DMS 273 (cell line): ENCODE data around the gene SATB2.

Experiments
- DNase-seq: peaks from one replicate; lab custom pipeline; 2025; ENCODE audit not compliant: unreplicated experiment; lab: John Stamatoyannopoulos, UW

SATB2 gene

GRCh38 chr2:199452991-199453379 lies 4.8 kb downstream of the SATB2 start:
- no peak for DNase-seq

DNA sequence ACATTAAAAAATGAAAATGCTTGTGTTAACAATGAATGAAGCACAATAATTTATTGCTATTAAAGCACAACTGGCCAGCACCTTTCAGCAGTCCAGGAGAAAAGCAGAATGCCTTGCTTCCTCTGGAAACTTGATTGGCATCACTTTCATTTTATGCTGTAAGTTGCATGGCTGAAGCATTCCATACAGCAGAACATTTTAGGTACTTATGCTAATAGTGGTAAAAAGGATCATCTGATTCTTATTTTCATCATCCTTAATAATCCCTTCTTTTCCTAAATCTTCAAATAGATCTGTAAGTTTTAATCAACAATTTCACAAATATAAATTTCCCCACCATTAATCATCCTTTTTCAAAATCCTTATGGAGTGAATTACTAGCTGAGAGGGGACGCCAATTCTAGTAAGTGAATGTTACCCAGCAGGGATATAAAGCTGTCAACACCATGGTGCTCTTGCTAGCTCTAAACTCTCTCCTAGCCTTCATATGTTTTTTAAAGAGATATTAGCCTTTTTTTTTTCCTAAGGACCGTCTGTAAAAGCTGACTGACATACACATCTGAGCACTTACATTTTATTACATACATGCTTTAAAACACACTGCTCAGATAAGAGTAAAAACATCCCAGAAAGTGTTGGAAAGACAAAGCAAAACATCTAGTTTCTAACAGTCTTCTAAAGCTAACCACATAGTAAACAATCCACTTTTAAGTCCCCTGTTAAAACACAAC lies 5.3 kb downstream of the SATB2 start:
- no peak for DNase-seq

DNA sequence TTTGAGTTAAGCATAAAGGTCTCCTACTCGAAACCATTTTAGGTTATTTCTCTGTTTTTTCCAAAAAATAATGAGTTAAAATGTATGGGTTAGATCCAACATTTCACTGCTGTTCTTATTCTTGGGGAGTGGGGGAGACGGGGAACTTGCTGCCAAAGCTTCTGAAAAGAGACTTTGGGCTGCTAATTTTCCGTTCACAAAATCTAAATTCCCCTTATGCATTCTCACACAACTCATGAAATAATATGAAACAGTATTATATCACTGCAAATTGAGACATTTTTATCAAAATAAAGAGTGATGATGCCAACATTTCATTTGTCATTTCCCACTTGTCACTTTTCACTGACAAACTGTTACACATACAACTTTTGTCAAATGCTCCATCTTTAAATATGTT lies 7.8 kb downstream of the SATB2 start:
- DNase-seq = no peak

GRCh38 chr2:199449455-199449854 lies 8.3 kb downstream of the SATB2 start:
- no peak for DNase-seq

DNA sequence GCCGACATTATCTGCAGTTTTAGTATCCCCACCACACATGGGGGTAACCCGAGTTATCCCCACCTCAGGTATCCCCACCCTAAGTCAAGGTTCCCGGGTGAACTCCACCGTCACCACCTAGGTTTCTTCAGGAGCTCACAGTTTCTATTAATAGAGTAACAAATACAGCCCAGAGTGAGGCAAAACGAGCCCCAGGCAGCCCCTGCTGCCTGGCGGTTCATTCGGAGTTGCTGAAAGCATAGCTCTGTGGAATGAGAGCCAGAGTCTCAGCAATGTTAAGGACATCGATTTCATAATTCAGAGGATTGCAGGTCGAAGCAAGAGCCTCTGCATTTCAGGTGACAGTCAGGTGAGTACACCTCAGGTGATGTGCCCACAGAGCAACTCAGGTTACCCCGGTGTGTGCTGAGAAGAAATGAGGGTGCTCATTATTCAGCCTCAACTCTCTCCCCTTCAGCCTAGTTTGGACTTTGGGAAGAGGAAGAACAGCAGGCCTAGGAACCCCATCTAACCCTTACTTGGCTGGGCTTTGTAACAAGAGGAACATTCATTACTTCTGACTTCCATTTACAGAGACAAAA lies 10.7 kb downstream of the SATB2 start:
- no peak for DNase-seq

DNA sequence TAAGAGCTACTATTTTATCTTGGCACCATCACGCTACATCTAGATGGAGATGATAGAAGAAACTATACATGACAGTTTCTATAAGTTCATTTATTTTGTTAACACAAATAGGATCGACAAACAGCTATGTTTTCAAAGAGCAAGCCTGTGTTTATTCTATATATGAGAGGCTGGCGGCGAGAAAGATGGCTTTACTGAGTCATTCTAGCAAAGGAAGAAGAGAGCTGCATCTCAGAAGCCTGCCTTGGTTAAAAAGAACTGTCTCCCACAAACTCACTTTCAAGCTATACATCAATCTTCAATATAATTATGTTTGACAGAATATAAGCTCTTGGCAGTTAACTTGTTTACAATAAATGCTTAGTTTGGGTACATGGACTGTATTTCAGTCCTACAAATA lies 13.0 kb downstream of the SATB2 start:
- no peak for DNase-seq

- DNase-seq = no peak
These were observed 14.1 kb downstream of the SATB2 start for GRCh38 chr2:199443589-199444130.

DNA sequence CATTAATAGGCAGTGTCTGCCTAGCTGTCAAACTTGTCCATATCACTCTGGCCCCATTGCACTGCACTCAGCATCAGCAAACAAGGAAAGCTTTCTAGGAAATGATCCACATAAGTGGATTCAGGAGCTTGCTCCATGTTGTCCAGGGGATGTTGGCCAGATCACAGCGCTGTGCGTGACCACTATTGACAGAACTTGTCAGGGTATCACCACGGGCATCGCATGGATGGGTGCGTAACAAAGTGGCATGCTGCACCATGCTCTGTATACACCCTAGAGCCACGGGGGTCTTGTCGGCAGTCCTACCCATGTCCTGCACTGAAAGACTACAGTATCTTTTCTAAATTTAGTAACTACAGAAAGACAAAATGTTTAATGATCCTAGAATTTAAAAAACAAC lies 15.6 kb downstream of the SATB2 start:
- DNase-seq = no peak

DNA sequence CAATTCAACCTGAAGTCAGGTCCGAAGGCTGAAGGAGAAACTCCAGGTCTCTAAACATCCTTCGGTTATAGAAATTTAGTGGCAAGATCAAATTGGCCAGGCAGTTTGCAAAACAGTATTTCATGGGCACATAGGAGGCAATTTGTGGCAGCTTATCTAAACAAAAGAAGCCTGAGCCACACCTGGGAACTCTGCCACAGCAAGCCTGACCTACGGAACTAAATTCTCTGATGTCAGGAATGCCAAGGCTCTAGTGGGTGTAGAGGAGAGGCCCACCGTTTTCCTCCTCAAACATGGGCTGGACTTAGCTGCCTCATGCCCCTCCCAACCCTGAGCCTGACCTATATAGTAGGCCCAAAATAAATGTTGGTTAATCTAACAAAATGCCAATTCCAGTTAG lies 16.0 kb downstream of the SATB2 start:
- DNase-seq = no peak

DNA sequence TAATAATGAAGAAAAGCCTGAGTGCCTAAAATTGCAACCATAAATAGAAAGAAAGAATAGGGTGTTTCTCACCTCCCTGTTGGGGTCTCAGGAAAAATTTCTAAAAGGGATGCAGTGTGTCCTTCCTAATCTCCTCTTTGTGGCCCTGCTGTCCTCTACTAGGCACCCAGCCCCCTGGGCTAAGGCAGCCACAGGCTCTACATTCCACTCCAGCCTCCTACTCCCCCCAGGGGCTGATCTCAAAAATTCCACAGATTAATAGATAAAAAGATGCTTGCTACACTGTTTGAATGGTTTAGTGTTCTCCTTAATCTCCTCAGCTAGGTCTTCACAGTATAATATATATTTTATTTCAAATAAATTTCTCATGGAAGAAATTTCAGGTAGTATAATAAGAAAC lies 17.6 kb downstream of the SATB2 start:
- no peak for DNase-seq

DNA sequence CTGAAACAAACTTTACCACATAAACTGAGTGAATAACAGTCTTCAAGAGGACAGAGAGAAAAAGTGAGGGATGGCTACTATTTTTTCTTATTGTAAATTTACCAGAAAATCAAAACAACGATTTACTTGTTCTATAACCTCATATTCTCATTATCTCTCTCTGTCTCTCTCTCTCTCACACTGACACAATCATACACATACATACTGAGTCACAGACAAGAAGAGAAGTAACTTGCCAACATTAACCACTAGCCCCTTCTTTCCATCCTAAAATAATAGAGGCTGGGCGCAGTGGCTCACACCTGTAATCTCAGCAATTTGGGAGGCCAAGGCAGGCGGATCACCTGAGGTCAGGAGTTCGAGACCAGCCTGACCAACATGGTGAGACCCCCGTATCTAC lies 18.2 kb downstream of the SATB2 start:
- DNase-seq = no peak

DNA sequence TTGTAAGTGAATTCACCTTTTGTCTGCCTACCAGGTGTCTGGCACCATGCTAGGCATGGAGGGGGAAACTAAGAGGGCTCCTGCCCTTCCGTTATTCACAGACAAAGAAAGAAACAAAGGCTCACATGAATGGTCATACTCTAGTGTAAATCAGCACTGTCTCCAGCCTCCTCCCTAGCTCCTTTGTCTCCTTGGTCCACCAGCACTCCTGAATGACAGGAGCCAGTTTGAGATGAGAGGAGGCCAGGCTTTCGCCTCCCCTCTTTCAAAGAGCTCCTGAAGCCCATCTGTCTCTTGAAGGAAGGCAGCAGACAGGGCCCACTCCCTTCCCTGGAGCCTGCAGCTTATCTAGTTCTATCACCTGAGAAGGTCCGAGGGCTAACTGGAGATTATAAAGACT lies 18.7 kb downstream of the SATB2 start:
- DNase-seq = no peak

DNA sequence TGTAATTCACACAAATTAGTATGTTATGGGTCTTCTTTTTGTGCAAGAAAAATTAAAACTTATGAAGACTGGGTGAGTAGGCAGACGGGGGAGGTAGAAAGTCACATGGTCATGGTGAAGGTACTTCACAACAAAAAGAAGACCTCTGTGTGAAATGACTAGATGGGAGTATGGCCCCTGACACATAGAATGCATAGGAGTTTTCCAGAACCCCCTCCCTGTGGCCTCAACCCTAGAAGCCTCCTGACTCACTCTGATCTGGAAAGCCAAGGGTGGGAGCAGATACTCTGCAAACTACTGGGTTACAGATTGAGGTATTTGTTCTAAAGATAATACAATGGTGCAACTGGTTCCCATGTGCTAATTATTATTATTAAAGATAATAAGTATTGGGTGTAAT lies 23.2 kb downstream of the SATB2 start:
- DNase-seq = no peak

DNA sequence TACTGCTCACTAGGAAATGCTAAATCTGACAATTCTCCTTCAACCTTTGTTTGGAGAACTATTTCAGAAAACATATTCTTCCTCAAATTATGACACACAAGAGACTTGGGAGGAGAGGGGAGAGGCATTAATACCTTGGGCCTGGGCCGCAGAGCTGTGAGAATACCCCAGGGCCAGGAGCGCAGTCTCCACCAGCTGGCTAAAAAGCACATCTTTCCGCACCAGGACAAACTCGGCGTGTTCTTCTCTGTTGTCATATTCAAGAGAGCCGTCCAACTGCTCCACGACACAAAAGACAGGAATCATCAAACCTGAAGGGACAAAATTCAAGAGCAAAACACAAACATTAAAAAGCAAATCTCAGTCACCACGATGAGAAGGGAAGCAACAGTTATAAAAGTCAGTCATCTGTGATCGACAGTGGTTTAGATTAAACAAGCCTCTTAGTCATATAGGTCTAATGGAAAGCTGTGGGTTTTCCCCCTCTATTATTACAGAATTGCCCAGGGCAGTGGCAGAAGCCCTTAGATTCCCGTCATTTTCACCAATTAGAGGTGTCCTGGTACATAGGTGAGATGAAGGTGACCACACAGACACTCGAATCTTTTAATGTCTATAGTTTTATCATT lies 24.4 kb downstream of the SATB2 start:
- no peak for DNase-seq

DNA sequence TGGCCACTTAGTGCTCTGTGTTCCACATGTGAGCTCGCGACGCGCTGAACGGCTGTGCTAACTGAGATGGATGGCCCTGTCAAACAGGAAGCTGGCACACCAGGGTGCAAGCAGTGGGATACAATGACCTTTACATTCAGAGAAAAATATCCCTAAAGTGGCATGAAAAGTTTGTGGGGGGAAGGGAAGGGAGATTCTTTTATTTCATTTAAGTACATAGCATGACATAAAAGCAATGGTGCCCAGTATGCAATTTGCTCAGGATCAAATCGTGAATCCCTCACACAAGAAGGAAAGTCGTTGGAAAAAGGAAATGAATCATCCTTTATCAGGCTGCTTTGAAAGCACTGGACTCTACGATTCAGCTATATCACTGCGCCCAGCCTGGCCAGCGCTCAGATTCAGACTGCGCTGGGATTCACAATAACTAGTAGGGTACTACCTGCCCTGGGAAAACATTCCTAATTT lies 26.0 kb downstream of the SATB2 start:
- DNase-seq = no peak

- DNase-seq = no peak
These were observed 27.5 kb downstream of the SATB2 start for GRCh38 chr2:199430214-199430613.

- no peak for DNase-seq
These were observed 29.4 kb downstream of the SATB2 start for GRCh38 chr2:199428291-199428690.

DNA sequence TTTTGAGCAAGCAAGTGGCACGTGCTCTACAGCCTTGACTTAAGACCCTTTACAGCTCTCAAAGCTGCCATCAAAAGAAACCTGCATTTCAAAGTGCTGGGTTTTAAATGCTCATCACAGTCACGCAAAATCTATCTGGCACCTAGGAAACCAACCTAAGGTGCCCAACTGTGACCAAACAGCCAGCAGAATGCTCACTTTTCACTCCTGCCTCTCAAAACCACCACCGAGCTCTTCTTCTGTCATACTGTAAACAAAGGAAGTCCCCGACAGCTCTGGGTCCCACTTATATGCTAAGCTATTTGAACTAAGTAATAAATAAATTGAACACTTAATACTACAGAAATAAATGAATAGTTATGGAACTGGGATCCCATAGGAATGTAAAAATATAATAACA lies 33.6 kb downstream of the SATB2 start:
- no peak for DNase-seq

GRCh38 chr2:199419428-199419827 lies 38.3 kb downstream of the SATB2 start:
- DNase-seq = no peak

GRCh38 chr2:199414465-199414864 lies 43.3 kb downstream of the SATB2 start:
- DNase-seq = no peak

GRCh38 chr2:199414001-199414400 lies 43.7 kb downstream of the SATB2 start:
- no peak for DNase-seq
